ENCODE measurements around the gene STUB1. TPM values are rescaled to one million over a fixed set of nuclear protein-coding genes. Genes with fewer than 3 reads are reported as not detected.

The STUB1 gene
- total RNA-seq (2022; extraction: Qiagen RNA extraction; ENCODE audit: low read depth), result 82.6 to 135 TPM (median 106 TPM) in 5 replicates

DNA sequence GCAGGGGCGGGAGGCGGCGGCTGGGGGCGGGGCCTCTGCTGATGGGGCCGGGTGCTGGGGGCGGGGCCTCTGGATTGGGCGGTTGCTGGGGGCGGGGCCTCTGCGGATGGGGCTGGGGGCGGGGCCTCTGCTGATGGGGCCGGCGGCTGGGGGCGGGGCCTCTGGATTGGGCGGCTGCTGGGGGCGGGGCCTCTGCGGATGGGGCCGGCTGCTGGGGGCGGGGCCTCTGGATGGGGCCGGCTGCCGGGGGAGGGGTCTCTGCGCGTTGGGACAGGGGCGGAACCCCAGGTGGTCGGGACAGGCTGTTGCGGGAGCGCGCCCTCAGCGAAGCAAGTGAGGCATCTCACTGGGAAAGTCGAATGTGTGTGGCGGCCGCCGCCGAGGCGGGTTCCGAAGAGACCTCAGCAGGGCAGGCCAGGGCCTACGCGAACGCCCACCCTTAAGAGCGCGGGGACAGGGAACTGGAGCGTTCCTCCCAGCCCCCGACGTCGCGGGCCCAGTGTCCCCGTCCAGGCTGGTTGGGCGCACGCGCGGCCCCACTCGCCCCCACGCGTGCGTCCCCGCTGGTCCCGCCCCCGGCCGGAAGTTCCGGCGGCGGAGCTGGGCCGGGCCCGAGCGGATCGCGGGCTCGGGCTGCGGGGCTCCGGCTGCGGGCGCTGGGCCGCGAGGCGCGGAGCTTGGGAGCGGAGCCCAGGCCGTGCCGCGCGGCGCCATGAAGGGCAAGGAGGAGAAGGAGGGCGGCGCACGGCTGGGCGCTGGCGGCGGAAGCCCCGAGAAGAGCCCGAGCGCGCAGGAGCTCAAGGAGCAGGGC is at the start of gene STUB1:
Gene STUB1, plus strand, starts transcription at position 597 of the 811 bp plus-strand sequence. Its CDS starts 116 bp downstream, at position 713.

GRCh38 chr16:630815-631405 is 49.3 kb upstream of the STUB1 start, which contains the start of gene WFIKKN1:
Gene WFIKKN1 (plus strand): TSS chr16:630985. CDS start chr16:631254, 269 bp downstream.

DNA sequence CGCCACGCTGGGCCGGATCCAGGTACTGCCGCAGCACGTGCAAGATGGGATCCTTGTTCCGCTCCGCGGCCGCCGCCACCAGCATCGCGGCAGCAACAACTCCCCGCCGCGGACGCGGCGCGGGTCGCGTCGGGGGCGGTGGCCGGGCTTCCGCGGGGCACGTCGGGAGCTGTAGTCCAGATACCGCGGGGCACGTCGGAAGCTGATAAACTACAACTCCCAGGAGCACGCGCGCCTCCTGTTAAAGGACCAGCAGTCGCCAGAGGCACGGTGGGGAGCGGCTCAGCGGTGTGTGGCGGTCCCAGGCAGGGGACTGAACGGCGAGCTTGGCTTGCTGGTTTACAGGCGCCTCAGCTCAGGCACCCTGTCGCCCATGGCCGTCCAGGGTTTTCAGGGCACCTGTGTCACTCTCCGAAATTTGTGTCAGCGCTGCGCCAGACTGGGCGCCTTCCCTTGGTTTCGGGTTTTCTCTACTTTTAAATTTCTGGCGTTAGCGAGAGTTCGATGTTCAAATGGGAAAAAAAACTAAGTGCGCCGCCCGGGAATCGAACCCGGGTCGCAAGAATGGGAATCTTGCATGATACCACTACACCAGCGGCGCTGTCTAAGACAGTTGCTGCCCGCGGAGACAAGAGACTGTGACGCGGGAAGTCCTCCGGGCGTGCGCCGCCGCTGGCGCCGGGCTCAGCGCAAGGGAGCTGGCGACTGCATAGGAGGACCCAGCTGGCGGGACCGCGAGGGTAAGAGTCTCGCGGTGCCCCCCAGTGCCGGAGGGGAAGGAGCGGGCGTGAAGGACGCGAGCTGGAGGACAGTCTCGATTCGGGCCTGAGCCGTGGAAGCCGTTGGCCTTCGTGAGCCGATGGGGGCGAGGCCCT is 43.8 kb upstream of the STUB1 start, which contains the start of gene METTL26:
Gene METTL26, minus strand, starts transcription at position 100 of the 875 bp plus-strand sequence. Its CDS starts 15 bp downstream, at position 85.

DNA sequence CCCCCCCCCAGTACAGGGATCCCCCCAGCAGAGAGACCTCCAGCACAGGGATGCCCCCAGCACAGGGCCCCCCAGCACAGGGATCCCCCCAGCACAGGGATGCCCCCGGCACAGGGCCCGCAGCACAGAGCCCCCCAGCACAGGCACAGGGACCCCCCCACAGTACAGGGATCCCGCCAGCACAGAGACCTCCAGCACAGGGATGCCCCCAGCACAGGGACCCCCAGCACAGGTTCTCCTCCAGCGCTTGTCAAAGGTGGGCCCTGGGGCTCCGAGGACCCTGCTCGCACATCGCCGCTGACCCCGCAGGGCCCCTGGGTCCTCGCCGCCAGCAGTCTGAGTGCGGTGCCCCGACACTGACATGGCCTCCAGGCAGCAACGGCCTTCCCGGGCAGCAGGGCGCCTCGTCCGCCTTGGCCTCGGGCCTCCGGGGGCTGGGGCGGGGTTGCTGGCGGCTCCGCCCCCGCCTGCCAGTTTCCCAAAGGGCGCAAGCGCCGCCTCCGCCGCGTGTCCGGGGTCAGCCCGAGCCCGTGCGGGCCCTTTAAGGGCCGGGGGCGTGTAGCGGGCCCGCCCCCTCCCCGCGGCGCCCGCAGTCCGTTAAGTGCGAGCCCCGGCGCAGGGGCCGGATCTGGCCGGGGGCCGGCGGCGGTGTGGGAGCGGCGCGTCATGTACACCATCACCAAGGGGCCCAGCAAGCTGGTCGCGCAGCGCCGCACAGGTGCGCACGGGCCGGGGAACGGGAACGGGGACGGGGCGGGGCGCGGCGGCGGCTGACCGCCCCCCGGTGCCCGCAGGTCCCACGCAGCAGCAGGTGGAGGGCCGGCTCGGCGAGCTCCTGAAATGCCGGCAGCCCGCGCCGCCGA is 38.7 kb upstream of the STUB1 start, which contains the start of gene MCRIP2:
Gene MCRIP2, plus strand, starts transcription at position 503 of the 863 bp plus-strand sequence. Its CDS starts 164 bp downstream, at position 667.

GRCh38 chr16:648781-649589 is 31.2 kb upstream of the STUB1 start, which contains the start of gene WDR90:
Gene WDR90 (plus strand): TSS chr16:649365. CDS start chr16:649417, 52 bp downstream.

DNA sequence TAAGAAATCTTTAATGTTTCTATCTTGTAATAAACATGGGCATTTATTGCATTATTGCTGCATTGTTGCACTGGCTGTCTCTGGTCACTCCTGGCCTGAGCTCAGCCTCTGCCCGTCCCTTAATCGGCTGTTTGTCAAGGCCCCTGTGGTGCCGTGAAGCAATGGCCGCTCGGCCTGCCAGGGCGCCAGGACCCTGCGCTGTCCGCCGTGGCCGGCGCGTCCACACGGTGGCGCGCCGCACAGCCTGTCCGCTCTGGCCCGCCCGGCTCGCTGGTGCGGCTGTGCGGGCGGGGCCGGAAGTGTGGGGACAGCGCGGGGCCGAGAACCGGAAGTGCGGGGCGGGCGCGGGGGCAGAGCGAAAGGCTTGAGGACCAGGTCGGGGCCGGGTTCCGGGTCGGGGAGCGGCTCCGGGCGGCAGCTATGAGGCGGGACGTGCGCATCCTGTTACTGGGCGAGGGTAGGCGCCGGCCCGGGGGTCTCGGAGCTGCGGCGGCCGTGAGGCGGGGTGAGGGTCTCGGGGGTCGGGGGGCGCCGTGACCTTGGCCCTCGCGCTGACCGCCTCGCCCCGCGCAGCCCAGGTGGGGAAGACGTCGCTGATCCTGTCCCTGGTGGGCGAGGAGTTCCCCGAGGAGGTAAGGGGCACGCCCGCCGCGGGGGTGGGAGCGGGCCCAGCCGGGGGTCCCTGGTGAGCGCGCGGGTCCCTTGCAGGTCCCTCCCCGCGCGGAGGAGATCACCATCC is 12.3 kb upstream of the STUB1 start, which contains the start of gene RHOT2:
Gene RHOT2, plus strand, starts transcription at position 353 of the 739 bp plus-strand sequence. Its CDS starts 68 bp downstream, at position 421.

DNA sequence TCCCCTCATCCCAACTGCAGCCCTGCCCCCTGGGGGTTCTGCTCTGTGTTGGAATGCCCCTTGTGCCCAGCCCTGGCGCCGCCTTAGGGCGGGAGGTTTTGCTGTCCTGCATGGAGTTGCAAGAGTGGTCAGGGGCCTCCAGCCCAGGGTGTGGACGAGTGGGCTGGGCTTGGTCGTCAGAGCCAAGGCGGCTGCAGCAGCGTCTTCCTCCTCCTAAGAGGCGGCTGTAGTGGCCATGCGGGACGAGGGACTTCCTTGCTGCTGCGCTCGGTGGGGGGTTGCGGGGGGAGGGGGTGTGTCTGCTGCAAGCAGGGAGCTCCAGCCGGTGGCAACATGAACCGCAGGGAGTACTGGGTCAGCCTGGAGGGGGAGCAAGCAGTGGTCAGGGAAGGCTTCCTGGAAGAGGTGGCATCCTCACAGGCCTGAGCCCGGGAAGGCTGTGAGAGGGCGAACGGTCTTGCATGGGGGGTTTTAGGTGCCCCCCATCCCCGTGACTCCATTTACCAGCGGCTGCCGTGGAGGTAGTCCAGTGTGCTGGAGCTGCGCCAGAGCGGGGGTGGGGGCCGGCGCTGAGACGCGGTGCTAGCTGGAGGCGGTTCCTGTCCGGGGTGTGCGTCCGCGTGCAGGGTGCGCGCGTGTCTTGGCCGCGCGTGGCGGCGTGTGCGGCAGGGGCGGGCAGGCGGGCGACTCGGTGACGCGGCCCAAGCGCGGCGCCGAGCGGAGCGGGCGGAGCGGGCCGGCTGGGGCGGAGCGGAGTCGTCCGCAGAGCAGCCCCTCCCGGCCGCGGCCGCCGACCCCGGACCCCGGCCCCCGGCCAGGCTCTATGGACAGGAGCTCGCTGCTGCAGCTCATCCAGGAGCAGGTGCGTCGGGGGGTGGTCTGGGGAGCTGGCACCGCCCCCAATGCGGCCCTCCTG is 5.0 kb upstream of the STUB1 start, which contains the start of gene RHBDL1:
Gene RHBDL1, plus strand, starts transcription at position 704 of the 916 bp plus-strand sequence. Its CDS starts 120 bp downstream, at position 824.

GRCh38 chr16:684071-684794 is 4.0 kb downstream of the STUB1 start, which contains the start of gene JMJD8:
Gene JMJD8 (minus strand): TSS chr16:684334. CDS start chr16:684319, 15 bp downstream.

GRCh38 chr16:705431-706188 is 25.4 kb downstream of the STUB1 start, which contains the start of gene FBXL16:
Gene FBXL16 (minus strand): TSS chr16:705801. CDS start chr16:697405, 8,396 bp downstream.

DNA sequence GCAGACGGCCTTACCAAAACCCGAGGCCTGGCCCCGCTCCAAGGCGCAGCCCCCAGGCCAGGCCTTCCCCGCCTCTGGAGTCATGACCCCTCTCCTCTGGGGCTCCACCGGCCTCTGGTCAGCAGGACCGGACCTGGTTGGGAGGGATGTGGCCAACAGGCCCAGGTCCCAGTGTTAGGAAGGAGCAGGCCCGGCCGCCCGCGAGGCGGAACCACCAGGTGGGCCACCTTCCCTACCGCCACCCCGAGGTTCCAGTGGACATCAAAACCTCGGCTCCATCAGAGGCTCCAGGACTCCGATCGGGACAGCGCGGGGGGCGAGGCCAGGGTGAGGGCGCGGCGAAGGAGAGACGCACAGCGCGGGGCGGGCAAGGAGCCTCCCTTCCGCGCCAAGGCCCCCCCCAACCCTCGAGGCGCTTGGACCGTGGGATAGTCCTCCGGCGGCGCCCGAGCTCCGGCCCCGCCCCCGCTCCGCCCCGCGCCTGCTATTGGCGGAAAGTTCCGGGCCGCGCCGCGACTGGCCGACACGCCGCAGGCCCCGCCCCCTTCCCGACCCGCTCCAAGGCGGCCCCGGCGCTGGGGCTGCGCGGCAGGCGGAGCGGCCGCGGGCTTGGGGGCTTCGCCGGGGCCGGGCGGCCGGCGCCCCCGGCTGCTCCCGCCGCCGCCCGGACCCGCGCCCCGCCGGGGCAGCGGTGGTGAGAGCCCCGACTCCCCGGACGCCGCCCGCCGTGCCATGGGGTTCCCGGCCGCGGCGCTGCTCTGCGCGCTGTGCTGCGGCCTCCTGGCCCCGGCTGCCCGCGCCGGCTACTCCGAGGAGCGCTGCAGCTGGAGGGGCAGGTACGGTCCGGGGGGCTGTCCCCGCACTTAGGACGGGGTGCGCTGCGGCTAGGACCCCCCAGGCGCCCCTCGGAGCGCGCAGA is 34.6 kb downstream of the STUB1 start, which contains the start of gene METRN:
Gene METRN, plus strand, starts transcription at position 561 of the 919 bp plus-strand sequence. Its CDS starts 172 bp downstream, at position 733.

DNA sequence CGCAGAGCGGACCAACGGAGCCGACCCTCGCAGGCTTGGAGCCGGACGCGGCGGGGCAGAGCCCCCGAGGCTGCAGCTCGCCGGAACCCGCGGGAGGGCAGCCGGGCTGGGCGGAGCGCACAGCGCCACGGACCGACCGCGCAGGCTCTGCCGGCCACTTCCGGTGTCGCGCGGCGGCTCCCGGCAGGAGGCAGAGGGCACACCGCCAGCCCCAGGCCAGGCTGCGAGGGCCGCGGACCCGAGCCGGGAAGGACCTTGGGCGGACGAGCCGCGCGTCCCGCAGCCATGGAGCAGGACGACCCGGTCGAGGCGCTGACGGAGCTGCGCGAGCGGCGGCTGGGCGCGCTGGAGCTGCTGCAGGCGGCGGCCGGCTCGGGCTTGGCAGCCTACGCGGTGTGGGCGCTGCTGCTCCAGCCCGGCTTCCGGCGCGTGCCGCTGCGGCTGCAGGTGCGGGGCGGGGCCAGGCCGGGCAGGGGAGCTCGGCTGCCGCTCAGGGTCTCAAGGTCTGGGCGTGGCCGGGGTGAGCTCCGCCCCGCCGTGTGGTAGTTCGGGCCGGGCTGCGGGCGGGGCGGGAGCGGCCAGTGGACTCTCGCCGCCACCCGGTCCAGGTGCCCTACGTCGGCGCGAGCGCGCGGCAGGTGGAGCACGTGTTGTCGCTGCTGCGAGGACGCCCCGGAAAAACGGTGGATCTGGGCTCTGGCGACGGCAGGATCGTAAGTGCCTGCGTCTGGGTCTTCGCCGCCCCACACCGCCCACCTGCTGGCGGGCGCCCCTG is 41.0 kb downstream of the STUB1 start, which contains the start of gene ANTKMT:
Gene ANTKMT, plus strand, starts transcription at position 157 of the 775 bp plus-strand sequence. Its CDS starts 129 bp downstream, at position 286.

DNA sequence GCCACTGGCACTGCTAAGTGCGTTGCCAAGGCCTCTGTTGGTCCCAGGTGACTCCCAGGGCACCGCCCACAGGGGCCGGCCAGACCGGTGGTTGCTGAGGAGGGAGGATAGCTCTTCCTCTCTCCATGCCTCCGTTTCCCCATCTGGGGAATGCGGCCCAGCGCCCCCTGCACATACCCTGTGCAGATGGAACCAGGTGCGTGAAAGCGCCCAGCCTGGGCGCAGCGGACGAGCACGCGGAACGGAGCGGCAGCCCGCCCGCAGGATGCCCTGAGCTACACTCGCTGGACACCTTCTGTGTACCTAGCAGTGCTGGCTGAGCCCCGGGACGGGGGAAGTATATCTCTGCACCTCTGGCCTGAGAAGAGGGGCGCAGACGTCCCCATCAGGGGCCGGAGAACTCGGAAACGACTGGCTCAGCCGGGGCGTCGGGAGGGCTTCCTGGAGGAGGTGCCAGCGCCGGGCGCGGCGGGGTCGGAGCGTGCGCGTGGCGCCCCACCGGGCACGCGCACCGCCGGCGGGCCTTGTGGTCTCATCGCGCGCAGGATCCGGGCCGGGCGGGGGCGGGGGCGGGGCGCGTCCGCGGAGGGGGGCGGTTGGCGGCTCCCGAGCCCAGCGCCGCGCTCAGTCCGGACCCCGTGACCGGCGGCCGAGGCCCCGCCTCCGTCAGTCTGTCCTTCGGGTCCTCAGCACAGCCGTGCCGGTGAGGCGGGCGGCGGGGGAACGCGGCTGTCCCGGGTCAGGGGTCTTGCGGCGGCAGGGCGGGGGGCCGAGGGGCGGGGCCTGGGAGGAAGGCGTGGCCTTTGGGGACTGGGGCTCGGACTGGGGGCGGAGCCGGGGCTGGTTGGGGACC is 46.5 kb downstream of the STUB1 start, which contains the start of the genes CCDC78 and HAGHL:
Gene CCDC78, minus strand, starts transcription at position 6 of the 853 bp plus-strand sequence. CDS start 76 bp downstream, outside the sequence.
Gene HAGHL, plus strand, starts transcription at position 669 of the 853 bp plus-strand sequence. CDS start 404 bp downstream, outside the sequence.

All from A549 treated with ZK216348 at 1 μM for 4 hours (cell line).